GM18867 (cell line): ENCODE measurements around the gene GLUL.
A peak's percentile ranks its signal among the peaks of the same experiment; 100 is the strongest.
"Not testable (repeated sequence)": the region's sequence is repeated elsewhere in the genome, so short reads cannot be mapped to it uniquely, and the experiment has no call there.

Experiments
- ATAC-seq: cut with Tn5 transposase; IDR thresholded peaks from one replicate; pipeline ENCODE4 v1.9.1; 2021; ENCODE audit warnings: mild to moderate bottlenecking, moderate library complexity; ENCODE audit not compliant: unreplicated experiment

The GLUL gene

GRCh38 chr1:182395906-182396305 lies 4.3 kb upstream of the GLUL start:
- ATAC-seq = no peak

GRCh38 chr1:182394055-182394775 lies 2.6 kb upstream of the GLUL start:
- no peak for ATAC-seq

- ATAC-seq = peak; percentile 5
Observed at GRCh38 chr1:182392050-182393028, 749 bp upstream of the GLUL start.

DNA sequence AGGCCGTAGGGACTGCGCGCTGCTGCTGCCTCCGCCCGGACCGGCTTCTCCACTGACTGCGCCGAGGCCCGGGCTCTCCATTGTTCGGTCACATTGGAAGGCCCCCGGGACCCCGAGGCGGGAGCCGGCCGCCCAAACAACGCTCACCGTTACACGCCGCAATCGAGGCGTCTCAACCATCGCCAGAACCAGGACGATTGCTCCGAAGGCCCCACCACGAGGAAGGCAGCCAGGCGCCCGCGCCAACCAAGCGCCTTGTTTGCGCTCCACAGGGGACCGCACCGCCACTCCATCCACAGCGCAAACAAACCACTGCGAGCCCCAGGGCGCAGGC lies 595 bp downstream of the GLUL start:
- no peak for ATAC-seq

GRCh38 chr1:182389619-182390047 lies 2.0 kb downstream of the GLUL start:
- no peak for ATAC-seq

DNA sequence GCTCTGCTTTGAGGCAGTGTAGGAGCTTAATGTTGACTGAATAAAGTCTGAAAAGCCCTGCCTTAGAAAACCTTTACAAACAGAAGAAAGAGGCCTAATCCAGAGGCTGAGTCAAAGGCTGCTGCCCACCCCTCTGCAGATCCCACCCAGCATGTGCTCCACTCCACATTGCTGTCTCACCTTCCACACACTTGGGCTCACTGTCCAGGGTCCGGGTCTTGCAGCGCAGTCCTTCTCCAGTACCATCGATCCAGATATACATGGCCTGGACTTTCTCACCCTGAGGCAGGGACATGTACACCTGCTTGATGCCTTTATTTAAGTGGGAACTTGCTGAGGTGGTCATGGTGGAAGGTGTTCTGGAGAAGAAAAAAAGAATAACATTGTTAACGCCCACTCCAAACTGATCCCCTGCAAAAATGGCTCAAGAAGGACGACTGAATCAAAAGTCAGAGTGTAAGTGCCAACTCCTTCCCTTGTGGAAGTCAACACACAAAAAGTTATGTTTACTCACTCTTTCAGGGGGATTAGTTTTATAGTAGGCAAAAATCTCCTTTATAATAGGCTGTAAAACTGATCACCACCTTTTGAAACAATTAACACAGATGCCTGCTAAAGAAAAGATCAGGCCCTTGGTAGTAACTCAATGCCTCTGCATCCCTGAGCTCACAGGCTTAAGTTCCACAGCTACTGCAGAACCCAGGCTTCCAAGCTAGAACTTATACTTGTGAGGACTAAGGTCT lies 3.0 kb downstream of the GLUL start:
- ATAC-seq = no peak

GRCh38 chr1:182387566-182387965 lies 4.0 kb downstream of the GLUL start:
- no peak for ATAC-seq

DNA sequence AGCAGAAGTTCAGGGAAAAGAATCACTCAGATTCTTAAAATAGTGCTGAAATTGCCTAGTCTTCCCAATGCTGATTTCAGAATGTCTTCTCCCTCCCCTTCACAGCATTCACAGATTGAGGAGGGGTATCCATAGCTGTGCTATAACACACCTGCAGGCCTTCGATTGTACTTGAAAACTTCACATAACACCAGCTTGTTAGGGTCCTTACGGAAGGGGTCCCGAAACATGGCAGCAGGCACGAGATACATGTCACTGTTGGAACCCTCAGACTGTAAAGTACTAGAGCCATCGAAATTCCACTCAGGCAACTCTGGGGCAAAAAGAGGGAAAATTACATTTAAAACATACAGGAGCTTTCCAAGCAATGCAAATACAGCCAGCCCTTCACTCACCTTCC lies 4.6 kb downstream of the GLUL start:
- no peak for ATAC-seq

DNA sequence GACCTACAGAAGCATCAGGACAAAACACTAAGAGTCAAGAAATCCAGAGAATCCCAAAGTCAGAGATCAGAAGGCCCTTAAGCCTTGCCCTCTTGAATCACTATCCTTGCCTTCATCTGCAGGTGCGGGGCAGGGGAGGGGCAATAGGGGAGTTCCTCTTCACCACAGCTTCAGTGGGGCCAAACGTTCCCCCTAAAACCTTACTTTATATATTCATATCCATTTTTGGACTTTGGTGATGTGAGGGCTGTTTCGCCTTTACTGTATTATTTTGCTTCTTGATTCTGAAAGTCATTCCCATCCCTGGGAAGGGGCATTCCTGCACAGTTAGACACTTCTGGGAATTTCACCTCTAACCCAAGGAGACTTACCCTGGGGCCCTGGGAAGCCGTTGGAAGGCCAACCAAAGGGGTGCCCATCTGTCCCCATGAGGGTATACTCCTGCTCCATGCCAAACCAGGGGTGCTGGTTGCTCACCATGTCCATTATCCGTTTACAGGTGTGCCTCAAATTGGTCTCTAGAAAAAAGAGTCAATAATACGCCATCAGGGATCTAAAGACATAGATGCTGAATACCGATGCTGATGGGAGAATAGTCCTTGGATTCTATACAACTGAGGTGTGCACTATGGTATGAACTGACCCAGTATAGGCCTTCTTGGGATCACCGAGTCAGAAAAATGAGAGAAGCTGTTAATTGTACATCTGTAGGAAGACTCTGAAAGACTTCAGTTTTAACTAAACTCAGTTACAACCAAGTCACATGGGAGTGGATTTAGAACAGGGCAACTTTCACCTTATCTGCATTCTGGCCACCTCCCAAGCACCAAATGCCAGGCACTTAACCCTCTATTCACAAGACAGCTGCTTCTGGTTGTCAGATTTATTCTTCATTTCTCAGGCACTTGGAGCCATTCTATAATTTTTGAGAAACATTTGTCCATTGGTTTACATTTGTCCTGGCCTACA lies 5.4 kb downstream of the GLUL start:
- ATAC-seq = no peak

GRCh38 chr1:182384387-182384960 lies 7.1 kb downstream of the GLUL start:
- no peak for ATAC-seq

- no peak for ATAC-seq
Observed at GRCh38 chr1:182383934-182384333, 7.7 kb downstream of the GLUL start.

- ATAC-seq = no peak
Observed at GRCh38 chr1:182383037-182383661, 8.4 kb downstream of the GLUL start.

DNA sequence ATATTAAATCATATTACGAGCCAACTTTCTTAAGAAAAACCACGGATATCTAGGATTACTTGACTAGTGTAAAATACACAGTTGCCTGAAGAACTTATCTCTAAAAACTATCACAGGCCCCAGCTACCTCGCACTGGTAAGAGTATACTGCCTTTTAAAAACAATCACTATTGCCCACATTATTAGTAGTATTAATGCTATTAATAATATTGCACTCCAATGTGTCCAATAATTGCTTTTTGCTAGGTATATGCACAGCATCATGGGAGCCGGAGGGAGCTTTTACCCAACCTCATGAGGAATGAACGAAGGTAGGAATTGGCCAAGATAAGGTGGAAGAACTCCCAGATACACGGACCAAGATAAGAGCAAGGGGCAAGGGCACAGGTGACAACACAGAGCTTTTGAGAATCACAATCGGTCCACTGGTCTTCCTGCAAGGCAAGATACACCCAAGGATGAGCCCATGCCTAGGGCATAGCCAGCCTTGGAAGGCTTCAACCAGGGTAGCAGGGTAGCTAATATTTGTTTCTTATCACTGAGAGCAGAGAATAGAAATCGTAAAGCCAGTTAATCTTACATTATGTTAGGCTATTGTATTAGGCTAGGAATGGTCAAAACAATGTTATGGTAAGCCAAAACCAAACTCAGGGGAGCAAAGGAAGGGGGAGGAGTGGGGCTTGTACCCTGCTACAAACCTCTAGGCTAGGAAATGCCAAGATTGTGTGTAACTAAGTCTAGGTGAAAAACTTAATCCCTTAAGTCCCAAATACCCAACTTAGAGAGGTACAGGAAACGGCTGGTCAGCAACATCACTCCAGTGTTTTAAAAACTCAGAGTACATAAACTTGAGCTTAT lies 9.4 kb downstream of the GLUL start:
- no peak for ATAC-seq

DNA sequence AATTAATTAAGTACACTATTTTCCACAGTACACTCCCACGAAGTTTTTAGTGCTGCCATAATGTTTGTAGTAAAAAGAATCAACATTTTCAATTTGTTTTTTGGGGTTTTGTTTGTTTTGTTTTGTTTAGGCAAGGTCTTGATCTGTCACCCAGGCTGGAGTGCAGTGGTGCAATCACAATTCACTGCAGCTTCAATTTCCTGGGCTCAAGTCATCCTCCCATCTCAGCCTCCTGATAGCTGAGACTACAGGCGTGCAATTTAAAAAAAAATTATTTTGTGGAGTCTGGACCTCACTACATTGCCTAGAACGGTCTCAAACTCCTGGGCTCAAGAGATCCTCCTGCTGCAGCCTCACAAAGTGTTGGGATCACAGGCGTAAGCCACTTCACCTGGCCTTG lies 11.4 kb downstream of the GLUL start:
- ATAC-seq = no peak

DNA sequence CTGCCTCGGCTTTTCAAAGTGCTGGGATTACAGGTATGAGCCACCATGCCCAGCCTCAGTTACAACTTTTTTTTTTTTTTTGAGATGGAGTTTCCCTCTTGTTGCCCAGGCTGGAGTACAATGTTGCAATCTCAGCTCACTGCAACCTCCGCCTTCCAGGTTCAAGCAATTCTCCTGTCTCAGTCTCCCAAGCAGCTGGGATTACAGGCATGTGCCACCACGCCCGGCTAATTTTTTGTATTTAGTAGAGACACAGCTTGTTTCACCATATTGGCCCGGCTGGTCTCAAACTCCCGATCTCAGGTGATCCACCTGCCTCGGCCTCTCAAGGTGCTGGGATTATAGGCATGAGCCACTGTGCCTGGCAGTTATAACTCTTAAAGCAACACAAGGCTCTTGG lies 11.8 kb downstream of the GLUL start:
- ATAC-seq = not testable (repeated sequence)

- no peak for ATAC-seq
Observed at GRCh38 chr1:182376936-182377574, 14.5 kb downstream of the GLUL start.

GRCh38 chr1:182374101-182374834 lies 17.3 kb downstream of the GLUL start:
- no peak for ATAC-seq
